Left ventricle myocardium inferior (tissue), 1 donor: ENCODE measurements around the gene APCDD1L. TPM values are rescaled to one million over a fixed set of nuclear protein-coding genes. Genes with fewer than 3 reads are reported as not detected.

Experiments
- DNase-seq: peaks from one replicate; pipeline ENCODE4 v3.0.0-alpha.2; 2020
- H3K27ac ChIP-seq: fragments of 200-600 bp; replicated peaks from 2 replicates; pipeline ENCODE4 v1.8.0; 2021
- H3K27me3 ChIP-seq: fragments of 200-600 bp; 2 replicates; pipeline ENCODE4 v1.8.0; 2021; ENCODE audit warnings: low read depth
- H3K36me3 ChIP-seq: fragments of 200-600 bp; 2 replicates; pipeline ENCODE4 v1.8.0; 2021
- H3K4me1 ChIP-seq: fragments of 200-600 bp; 2 replicates; pipeline ENCODE4 v1.8.0; 2021
- H3K4me3 ChIP-seq: fragments of 200-600 bp; 2 replicates; pipeline ENCODE4 v1.8.0; 2021; ENCODE audit warnings: mild to moderate bottlenecking, moderate library complexity
- H3K9me3 ChIP-seq: fragments of 200-600 bp; replicated peaks from 2 replicates; pipeline ENCODE4 v1.8.0; 2021
- CTCF ChIP-seq: fragments of 200-600 bp; IDR thresholded peaks from 2 replicates; pipeline ENCODE4 v1.8.0; 2021; ENCODE audit warnings: antibody characterized with exemption, mild to moderate bottlenecking, borderline replicate concordance
- intact Hi-C: fragments of 100-400 bp; cut with micrococcal nuclease; formaldehyde crosslinking; loops from one replicate; pipeline ENCODE4 v1.11.0; 2022
- total RNA-seq: library from RNA; stranded (reverse); fragmentation: NEBNext Ultra II Directional; extraction: Animal tissue kit (Norgen Biotek cat#: 25700); gene quantifications from one replicate; pipeline ENCODE4 v1.2.1, GENCODE V29; 2021
- donor health status: DM: no; HTN: yes; CAD: no; lungs with severe emphysema.

Gene APCDD1L
- total RNA-seq, 1 donor from 2014 or later, result 0.91 TPM

- H3K9me3 ChIP-seq, result peaks cover 67% of the 10 kb centered on the region
- no peaks in the 10 kb centered on the region for H3K27me3 ChIP-seq
- intact Hi-C loops, result no loop called here
- H3K36me3 ChIP-seq, result no peaks in the 10 kb centered on the region
- no peak for TF ChIP-seq CTCF
- H3K4me3 ChIP-seq, result no peak overlapping the region
- no peak overlapping the region for H3K27ac ChIP-seq
- no peak for DNase-seq
- no peaks in the 10 kb centered on the region for H3K4me1 ChIP-seq
These were observed 16.5 kb upstream of the APCDD1L start for GRCh38 chr20:58531657-58532056.

GRCh38 chr20:58531063-58531462, 15.9 kb upstream of the APCDD1L start:
- TF ChIP-seq CTCF, result no peak
- no peak for DNase-seq
- intact Hi-C loops, result no loop called here
- H3K36me3 ChIP-seq, result no peaks in the 10 kb centered on the region
- no peak overlapping the region for H3K27ac ChIP-seq
- H3K9me3 ChIP-seq, result peaks cover 71% of the 10 kb centered on the region
- no peak overlapping the region for H3K4me3 ChIP-seq
- H3K27me3 ChIP-seq, result no peaks in the 10 kb centered on the region
- H3K4me1 ChIP-seq, result no peaks in the 10 kb centered on the region

- no peak overlapping the region for H3K4me3 ChIP-seq
- no peaks in the 10 kb centered on the region for H3K36me3 ChIP-seq
- no peaks in the 10 kb centered on the region for H3K27me3 ChIP-seq
- intact Hi-C loops, result no loop called here
- no peak for TF ChIP-seq CTCF
- no peak for DNase-seq
- peaks cover 79% of the 10 kb centered on the region for H3K9me3 ChIP-seq
- no peak overlapping the region for H3K27ac ChIP-seq
- no peaks in the 10 kb centered on the region for H3K4me1 ChIP-seq
These were observed 13.2 kb upstream of the APCDD1L start for GRCh38 chr20:58528412-58528811.

GRCh38 chr20:58526411-58526810, 11.2 kb upstream of the APCDD1L start:
- Histone ChIP-seq H3K36me3 (no peaks in the 10 kb centered on the region), H3K27me3 (no peaks in the 10 kb centered on the region), H3K4me1 (no peaks in the 10 kb centered on the region), H3K27ac (no peak overlapping the region), H3K4me3 (no peak overlapping the region), H3K9me3 (peaks cover 59% of the 10 kb centered on the region)
- no peak for DNase-seq
- intact Hi-C loops, result no loop called here
- TF ChIP-seq CTCF, result no peak

GRCh38 chr20:58524814-58525213, 9.6 kb upstream of the APCDD1L start:
- H3K9me3 ChIP-seq, result peaks cover 43% of the 10 kb centered on the region
- intact Hi-C loops, result no loop called here
- no peak overlapping the region for H3K27ac ChIP-seq
- no peaks in the 10 kb centered on the region for H3K36me3 ChIP-seq
- no peak for TF ChIP-seq CTCF
- H3K4me1 ChIP-seq, result no peaks in the 10 kb centered on the region
- no peaks in the 10 kb centered on the region for H3K27me3 ChIP-seq
- no peak overlapping the region for H3K4me3 ChIP-seq
- DNase-seq, result no peak

- H3K27ac ChIP-seq, result no peak overlapping the region
- H3K9me3 ChIP-seq, result peaks cover 35% of the 10 kb centered on the region
- H3K36me3 ChIP-seq, result no peaks in the 10 kb centered on the region
- peaks cover 5% of the 10 kb centered on the region for H3K27me3 ChIP-seq
- DNase-seq, result no peak
- intact Hi-C loops, result no loop called here
- no peaks in the 10 kb centered on the region for H3K4me1 ChIP-seq
- no peak for TF ChIP-seq CTCF
- no peak overlapping the region for H3K4me3 ChIP-seq
These were observed 8.7 kb upstream of the APCDD1L start for GRCh38 chr20:58523971-58524315.
